Central memory CD4-positive, alpha-beta T cell (primary cell): ENCODE data around the gene PDZD8.
"Not testable (repeated sequence)": the region's sequence is repeated elsewhere in the genome, so short reads cannot be mapped to it uniquely, and the experiment has no call there.

ENCODE experiments used
- DNase-seq: peaks from one replicate; pipeline ENCODE4 v3.0.0; 2022

PDZD8 gene

GRCh38 chr10:117249493-117250093 lies 125.6 kb downstream of the PDZD8 start:
- DNase-seq = no peak

- DNase-seq = no peak
Observed at GRCh38 chr10:117248750-117249465, 126.3 kb downstream of the PDZD8 start.

GRCh38 chr10:117246997-117247671 lies 128.1 kb downstream of the PDZD8 start:
- no peak for DNase-seq

- no peak for DNase-seq
Observed at GRCh38 chr10:117242463-117242832, 132.8 kb downstream of the PDZD8 start.

- DNase-seq = no peak
Observed at GRCh38 chr10:117241541-117242462, 133.4 kb downstream of the PDZD8 start.

GRCh38 chr10:117240621-117241529 lies 134.4 kb downstream of the PDZD8 start, which contains the start of gene SLC18A2:
SLC18A2 (plus strand) TSS chr10:117241114; CDS start chr10:117241694, 580 bp downstream.
- DNase-seq = no peak

GRCh38 chr10:117239721-117240620 lies 135.3 kb downstream of the PDZD8 start:
- no peak for DNase-seq

- DNase-seq = no peak
Observed at GRCh38 chr10:117239051-117239450, 136.2 kb downstream of the PDZD8 start.

- DNase-seq = no peak
Observed at GRCh38 chr10:117237401-117237991, 137.7 kb downstream of the PDZD8 start.

GRCh38 chr10:117230107-117230506 lies 145.1 kb downstream of the PDZD8 start:
- not testable (repeated sequence) for DNase-seq

GRCh38 chr10:117228210-117228609 lies 147.0 kb downstream of the PDZD8 start:
- no peak for DNase-seq
